C4-2B (cell line): Measurements from ENCODE around the gene TMPRSS15.
A peak's percentile ranks its signal among the peaks of the same experiment; 100 is the strongest.
"Not testable (repeated sequence)": the region's sequence is repeated elsewhere in the genome, so short reads cannot be mapped to it uniquely, and the experiment has no call there.

ENCODE experiments used
- H3K27ac ChIP-seq: fragments of 450-650 bp; 2 replicates; pipeline ENCODE4 v1.5.1; 2017
- ZFX ChIP-seq: fragments of 450-650 bp; IDR thresholded peaks from 2 replicates; pipeline ENCODE4 v1.6.1; 2017
- TF ChIP-seq, protein P1 (sequence below): fragments of 450-650 bp; conservative IDR thresholded peaks from 2 replicates; pipeline ENCODE4 v1.5.1; 2017; ENCODE audit warnings: mild to moderate bottlenecking

Gene TMPRSS15

DNA sequence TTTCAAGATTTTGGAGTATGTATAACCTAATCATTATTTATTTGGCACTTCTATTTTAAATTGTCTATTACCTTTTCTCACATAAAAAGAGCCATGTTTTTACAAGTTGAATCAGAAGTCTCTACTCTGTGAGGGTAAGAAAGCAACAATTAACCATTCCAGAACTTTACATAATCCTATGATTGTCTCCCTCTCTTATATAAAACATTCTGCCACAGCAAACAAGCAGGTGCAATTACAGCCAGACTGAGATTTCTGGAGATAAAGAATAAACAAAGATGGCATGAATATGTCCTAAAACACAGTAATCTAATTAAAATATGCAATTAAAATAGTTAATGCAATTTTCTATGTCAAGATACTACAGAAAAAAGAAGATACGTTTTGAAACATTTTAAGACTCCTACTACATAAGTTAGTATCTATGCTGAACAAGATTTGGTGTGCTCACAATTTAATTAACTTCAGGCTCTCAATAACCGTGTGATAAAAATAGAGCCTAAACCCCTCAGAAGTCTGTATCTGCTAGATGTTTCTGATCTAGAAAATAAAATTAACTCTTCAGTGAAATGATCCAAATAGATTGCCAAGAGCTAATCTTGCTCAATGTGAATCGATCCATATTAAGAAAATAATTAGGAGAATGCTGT is 13.7 kb upstream of the TMPRSS15 start:
- TF ChIP-seq, protein P1, sequence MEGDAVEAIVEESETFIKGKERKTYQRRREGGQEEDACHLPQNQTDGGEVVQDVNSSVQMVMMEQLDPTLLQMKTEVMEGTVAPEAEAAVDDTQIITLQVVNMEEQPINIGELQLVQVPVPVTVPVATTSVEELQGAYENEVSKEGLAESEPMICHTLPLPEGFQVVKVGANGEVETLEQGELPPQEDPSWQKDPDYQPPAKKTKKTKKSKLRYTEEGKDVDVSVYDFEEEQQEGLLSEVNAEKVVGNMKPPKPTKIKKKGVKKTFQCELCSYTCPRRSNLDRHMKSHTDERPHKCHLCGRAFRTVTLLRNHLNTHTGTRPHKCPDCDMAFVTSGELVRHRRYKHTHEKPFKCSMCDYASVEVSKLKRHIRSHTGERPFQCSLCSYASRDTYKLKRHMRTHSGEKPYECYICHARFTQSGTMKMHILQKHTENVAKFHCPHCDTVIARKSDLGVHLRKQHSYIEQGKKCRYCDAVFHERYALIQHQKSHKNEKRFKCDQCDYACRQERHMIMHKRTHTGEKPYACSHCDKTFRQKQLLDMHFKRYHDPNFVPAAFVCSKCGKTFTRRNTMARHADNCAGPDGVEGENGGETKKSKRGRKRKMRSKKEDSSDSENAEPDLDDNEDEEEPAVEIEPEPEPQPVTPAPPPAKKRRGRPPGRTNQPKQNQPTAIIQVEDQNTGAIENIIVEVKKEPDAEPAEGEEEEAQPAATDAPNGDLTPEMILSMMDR, result no peak
- TF ChIP-seq ZFX, result no peak

DNA sequence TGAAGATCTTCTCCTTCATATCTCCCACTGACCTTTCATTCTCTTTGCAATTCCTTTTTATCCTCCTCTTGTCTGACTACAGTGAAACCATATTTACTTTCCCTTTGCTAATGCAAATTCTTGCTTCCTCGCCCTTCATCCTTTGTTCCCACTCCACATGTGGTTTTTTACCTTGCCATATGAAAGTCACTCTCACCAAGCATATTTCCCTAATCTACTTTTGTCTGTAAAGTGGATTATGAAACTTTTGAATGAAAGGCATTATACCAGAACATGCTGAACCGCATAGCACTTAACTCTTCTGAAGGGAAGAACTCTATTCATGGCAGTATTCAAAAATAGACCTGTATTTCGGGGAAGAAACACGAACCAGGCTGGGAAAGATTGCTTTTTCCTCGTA is 8.0 kb upstream of the TMPRSS15 start:
- TF ChIP-seq ZFX, result no peak
- TF ChIP-seq, protein P1, result no peak
- H3K27ac ChIP-seq, result no peak overlapping the region

More for the DNA sequence above, 13.7 kb upstream of the TMPRSS15 start:
- no peak overlapping the region for H3K27ac ChIP-seq

DNA sequence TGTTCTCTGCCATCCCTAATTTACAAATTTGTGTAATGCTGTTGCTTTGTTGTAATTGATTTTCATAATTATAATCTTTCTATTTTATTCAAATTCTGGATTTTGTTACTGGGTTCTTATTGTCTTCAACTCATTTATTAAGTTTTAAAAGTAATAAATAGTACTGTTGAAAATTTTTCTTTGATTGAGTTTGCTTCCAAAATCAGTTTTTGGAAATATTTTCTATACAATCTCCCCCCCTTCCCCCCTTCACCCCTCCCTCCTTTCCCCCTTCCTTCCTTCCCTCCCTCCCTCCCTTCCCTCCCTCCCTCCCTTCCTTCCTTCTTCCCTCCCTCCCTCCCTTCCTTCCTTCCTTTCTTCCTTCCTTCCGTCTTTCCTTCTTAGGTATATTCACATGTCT is 6.0 kb upstream of the TMPRSS15 start:
- no peak overlapping the region for H3K27ac ChIP-seq
- no peak for TF ChIP-seq ZFX
- TF ChIP-seq, protein P1, result no peak

DNA sequence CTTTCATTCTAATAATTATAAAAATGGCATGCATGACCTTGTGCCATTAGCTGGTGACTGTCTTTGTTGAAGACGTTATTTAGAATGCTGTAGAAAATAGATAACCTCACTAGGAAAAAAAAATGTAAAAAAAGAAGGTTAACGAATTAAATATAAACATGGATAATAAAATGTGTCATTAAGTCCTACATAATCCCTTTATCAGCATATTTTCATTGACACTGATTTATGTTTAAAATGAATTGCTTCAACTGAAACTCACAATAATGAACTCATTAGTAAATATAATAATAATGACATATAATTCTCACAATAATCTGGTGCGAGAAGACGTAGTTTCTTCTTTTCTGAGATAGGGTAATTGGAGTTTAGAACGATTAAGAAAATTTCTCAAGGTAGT is 4.7 kb downstream of the TMPRSS15 start:
- H3K27ac ChIP-seq, result no peak overlapping the region
- TF ChIP-seq, protein P1, result no peak
- no peak for TF ChIP-seq ZFX

DNA sequence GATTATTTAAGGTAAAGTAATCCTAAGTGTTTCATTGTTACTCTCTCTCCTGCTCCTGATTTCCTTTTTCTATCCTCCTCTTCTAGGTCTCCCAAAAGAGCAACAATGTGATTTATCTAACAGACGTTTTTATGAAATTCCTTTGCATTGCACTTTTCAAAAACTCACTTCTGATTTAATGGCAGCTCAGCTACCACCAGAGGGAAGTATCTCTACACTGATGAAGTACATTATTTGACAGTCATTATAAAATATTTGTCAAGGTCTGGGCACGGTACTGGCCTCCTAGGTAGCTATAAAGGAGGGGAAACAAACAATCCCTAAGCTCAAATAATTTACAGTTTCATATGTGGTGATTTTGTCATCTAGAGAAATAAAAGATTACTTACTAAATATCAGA is 15.6 kb downstream of the TMPRSS15 start:
- TF ChIP-seq ZFX, result no peak
- TF ChIP-seq, protein P1, result no peak; the same call in 1 of the 2 replicates
- no peak overlapping the region for H3K27ac ChIP-seq

DNA sequence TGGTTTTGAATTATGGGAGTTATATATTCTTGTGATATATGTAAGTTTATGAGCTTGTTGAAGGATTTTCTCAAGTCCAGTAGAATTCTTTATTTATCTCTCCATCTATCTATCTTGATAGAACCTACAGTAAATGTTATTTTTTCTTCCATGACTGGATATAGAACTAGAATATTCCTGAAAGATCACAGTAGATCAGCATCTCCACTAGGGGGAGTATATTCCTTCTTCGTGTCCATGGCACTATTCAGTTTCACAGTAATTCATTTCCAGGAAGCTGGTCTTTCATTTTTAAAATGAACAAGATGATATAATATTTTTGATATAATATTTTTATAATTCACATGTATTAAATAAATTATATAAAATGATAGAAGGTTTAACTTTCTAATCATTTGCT is 18.8 kb downstream of the TMPRSS15 start:
- TF ChIP-seq, protein P1, result peak; percentile 78
- TF ChIP-seq ZFX, result no peak

DNA sequence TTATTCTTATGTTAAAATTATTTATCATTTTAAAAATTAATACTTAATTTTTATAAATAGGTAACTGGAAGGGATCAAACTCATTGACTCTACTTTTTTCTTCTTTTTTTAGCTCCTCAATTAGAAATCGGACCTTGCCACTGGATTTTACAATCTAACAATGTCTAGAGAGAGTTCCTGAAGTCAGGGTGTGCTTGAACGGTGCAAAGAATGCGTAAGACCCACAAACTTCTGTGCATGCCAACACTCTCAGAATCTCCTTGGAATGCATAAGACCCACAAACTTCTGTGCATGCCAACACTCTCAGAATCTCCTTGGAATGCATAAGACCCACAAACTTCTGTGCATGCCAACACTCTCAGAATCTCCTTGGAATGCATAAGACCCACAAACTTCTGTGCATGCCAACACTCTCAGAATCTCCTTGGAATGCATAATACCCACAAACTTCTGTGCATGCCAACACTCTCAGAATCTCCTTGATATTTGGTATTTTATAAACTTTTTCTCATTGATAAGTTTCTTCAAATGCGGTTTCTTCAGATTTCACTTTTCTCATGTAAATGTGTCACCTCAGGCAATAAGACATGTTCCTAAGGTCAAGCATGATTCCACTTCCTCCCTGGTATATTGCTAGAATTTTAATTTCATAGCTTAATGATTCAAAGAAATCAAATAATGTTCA is 20.5 kb downstream of the TMPRSS15 start:
- not testable (repeated sequence) for H3K27ac ChIP-seq

More for the DNA sequence above, 18.8 kb downstream of the TMPRSS15 start:
- H3K27ac ChIP-seq, result no peak overlapping the region

DNA sequence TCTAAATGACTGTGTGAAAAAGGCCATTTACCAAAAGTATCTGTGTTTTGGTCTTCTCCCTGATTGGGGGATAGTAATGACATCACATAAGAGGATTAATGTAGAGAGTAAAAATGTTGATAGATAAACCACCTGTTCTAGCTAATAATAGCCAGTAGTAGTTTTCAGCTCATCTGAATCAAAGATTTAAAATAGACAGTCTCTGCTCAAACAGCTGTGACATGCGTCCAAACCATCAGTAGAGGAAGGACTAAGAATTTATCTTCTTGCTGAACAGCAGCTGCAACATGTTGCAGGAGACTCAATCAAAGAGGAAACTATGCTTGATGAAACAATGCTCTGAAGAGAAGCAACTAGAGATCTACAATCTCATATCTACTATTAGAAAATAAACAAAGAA is 21.4 kb downstream of the TMPRSS15 start:
- H3K27ac ChIP-seq, result no peak overlapping the region
- TF ChIP-seq ZFX, result no peak
- TF ChIP-seq, protein P1, result no peak
